ENCODE measurements around the gene VTI1A. TPM values are rescaled to one million over a fixed set of nuclear protein-coding genes. Genes with fewer than 3 reads are reported as not detected.

VTI1A gene
- total RNA-seq, 1 experiment from 2014 or later, result 44.4 TPM

- Mint-ChIP-seq H3K27me3 (ENCODE audit: insufficient read depth, unreplicated experiment) (no peaks in the 10 kb centered on the region), H3K27ac (ENCODE audit: low read depth, unreplicated experiment) (no peak overlapping the region), H3K36me3 (ENCODE audit: insufficient read depth, unreplicated experiment) (no peaks in the 10 kb centered on the region), H3K9me3 (ENCODE audit: unreplicated experiment) (no peaks in the 10 kb centered on the region), H3K4me3 (ENCODE audit: unreplicated experiment) (no peak overlapping the region), H3K4me1 (ENCODE audit: insufficient read depth, unreplicated experiment) (peaks cover 6% of the 10 kb centered on the region)
- DNase-seq (ENCODE audit: unreplicated experiment), result no peak
- BruUV-seq (replicated peaks), result no TSS peak
- ChIA-PET CTCF (interaction anchor here (0.6 to 1.1 kb wide), 2 partner anchors 29 to 278 kb away, joined by 3 to 4 read pairs; no protein-coding TSS in a partner anchor), POLR2A (interaction anchor here (1.4 kb wide), 1 partner anchor 29 kb away, joined by 3 read pairs; no protein-coding TSS in a partner anchor)
- TF ChIP-seq, protein P1, sequence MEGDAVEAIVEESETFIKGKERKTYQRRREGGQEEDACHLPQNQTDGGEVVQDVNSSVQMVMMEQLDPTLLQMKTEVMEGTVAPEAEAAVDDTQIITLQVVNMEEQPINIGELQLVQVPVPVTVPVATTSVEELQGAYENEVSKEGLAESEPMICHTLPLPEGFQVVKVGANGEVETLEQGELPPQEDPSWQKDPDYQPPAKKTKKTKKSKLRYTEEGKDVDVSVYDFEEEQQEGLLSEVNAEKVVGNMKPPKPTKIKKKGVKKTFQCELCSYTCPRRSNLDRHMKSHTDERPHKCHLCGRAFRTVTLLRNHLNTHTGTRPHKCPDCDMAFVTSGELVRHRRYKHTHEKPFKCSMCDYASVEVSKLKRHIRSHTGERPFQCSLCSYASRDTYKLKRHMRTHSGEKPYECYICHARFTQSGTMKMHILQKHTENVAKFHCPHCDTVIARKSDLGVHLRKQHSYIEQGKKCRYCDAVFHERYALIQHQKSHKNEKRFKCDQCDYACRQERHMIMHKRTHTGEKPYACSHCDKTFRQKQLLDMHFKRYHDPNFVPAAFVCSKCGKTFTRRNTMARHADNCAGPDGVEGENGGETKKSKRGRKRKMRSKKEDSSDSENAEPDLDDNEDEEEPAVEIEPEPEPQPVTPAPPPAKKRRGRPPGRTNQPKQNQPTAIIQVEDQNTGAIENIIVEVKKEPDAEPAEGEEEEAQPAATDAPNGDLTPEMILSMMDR (IDR thresholded peaks at IDR 0.05; ENCODE audit: unreplicated experiment), result no peak
- intact Hi-C loops (cut with micrococcal nuclease), result no loop called here
These were observed 303.6 kb downstream of the VTI1A start for GRCh38 chr10:112750427-112751167.

GRCh38 chr10:112751651-112752050, 304.6 kb downstream of the VTI1A start:
- no peak overlapping the region for H3K27ac Mint-ChIP-seq (ENCODE audit: low read depth, unreplicated experiment)
- ChIA-PET POLR2A (interaction anchor here (0.7 kb wide), 1 partner anchor 9 kb away, joined by 3 read pairs; no protein-coding TSS in a partner anchor), CTCF (no interaction called here)
- no TSS peak for BruUV-seq (replicated peaks)
- intact Hi-C loops (cut with micrococcal nuclease), result no loop called here
- H3K36me3 Mint-ChIP-seq (ENCODE audit: insufficient read depth, unreplicated experiment), result no peaks in the 10 kb centered on the region
- no peak for DNase-seq (ENCODE audit: unreplicated experiment)
- no peaks in the 10 kb centered on the region for H3K27me3 Mint-ChIP-seq (ENCODE audit: insufficient read depth, unreplicated experiment)
- peaks cover 6% of the 10 kb centered on the region for H3K4me1 Mint-ChIP-seq (ENCODE audit: insufficient read depth, unreplicated experiment)
- no peak overlapping the region for H3K4me3 Mint-ChIP-seq (ENCODE audit: unreplicated experiment)
- H3K9me3 Mint-ChIP-seq (ENCODE audit: unreplicated experiment), result no peaks in the 10 kb centered on the region
- TF ChIP-seq, protein P1 (IDR thresholded peaks at IDR 0.05; ENCODE audit: unreplicated experiment), result no peak

- Mint-ChIP-seq H3K36me3 (ENCODE audit: insufficient read depth, unreplicated experiment) (no peaks in the 10 kb centered on the region), H3K4me1 (ENCODE audit: insufficient read depth, unreplicated experiment) (peaks cover 6% of the 10 kb centered on the region), H3K4me3 (ENCODE audit: unreplicated experiment) (no peak overlapping the region), H3K27me3 (ENCODE audit: insufficient read depth, unreplicated experiment) (no peaks in the 10 kb centered on the region), H3K27ac (ENCODE audit: low read depth, unreplicated experiment) (no peak overlapping the region), H3K9me3 (ENCODE audit: unreplicated experiment) (no peaks in the 10 kb centered on the region)
- TF ChIP-seq, protein P1 (IDR thresholded peaks at IDR 0.05; ENCODE audit: unreplicated experiment), result no peak
- DNase-seq (ENCODE audit: unreplicated experiment), result no peak
- intact Hi-C loops (cut with micrococcal nuclease), result no loop called here
- POLR2A ChIA-PET, result interaction anchor here (0.6 to 0.9 kb wide), 2 partner anchors 11 to 282 kb away, joined by 3 read pairs; no protein-coding TSS in a partner anchor
- CTCF ChIA-PET, result no interaction called here
- no TSS peak for BruUV-seq (replicated peaks)
These were observed 305.3 kb downstream of the VTI1A start for GRCh38 chr10:112752288-112752687.

GRCh38 chr10:112753961-112754411, 307.0 kb downstream of the VTI1A start:
- POLR2A ChIA-PET, result interaction anchor here (1.1 to 1.3 kb wide), 2 partner anchors 58 to 232 kb away, joined by 3 to 4 read pairs; no protein-coding TSS in a partner anchor
- BruUV-seq (replicated peaks), result no TSS peak
- intact Hi-C loops (cut with micrococcal nuclease), result no loop called here
- Mint-ChIP-seq H3K36me3 (ENCODE audit: insufficient read depth, unreplicated experiment) (no peaks in the 10 kb centered on the region), H3K27me3 (ENCODE audit: insufficient read depth, unreplicated experiment) (no peaks in the 10 kb centered on the region), H3K4me1 (ENCODE audit: insufficient read depth, unreplicated experiment) (peaks cover 6% of the 10 kb centered on the region), H3K27ac (ENCODE audit: low read depth, unreplicated experiment) (no peak overlapping the region), H3K9me3 (ENCODE audit: unreplicated experiment) (no peaks in the 10 kb centered on the region), H3K4me3 (ENCODE audit: unreplicated experiment) (no peak overlapping the region)
- TF ChIP-seq, protein P1 (IDR thresholded peaks at IDR 0.05; ENCODE audit: unreplicated experiment), result no peak
- peak; percentile 17 for DNase-seq (ENCODE audit: unreplicated experiment)
- CTCF ChIA-PET, result interaction anchor here (0.6 to 1.0 kb wide), 4 partner anchors 9 to 739 kb away, joined by 3 to 4 read pairs (median 4); no protein-coding TSS in a partner anchor

Measured in MCF 10A (cell line).